ENCODE data around the gene MYCBP2. TPM values are rescaled to one million over a fixed set of nuclear protein-coding genes. Genes with fewer than 3 reads are reported as not detected.
"Not testable (repeated sequence)": the region's sequence is repeated elsewhere in the genome, so short reads cannot be mapped to it uniquely, and the experiment has no call there.

MYCBP2 gene
- total RNA-seq, 1 experiment from 2014 or later, result 31.2 TPM

DNA sequence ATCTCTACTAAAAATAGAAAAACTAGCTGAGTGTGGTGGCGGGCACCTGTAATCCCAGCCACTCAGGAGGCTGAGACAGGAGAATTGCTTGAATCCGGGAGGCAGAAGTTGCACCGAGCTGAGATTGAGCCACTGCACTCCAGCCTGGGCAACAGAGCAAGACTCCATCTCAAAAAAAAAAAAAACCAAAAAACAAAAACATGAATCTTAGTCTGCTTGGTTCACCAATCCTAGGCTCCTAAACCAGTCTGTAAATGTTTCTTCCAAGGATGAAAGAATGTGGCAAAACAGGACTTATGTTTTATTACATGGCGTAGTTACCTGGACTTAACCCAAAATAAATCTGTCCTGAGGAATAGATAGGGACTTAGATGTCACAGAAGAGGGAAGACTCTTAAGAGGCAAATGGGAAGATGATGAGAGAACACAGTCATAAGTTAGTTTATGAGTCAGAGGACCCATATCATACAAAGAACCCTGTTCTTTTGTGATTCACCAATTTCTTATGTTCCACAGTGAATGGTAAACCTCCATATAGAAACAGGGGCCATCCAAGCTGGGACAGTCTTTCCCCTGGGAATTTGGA lies 293.1 kb downstream of the MYCBP2 start:
- no peak for DNase-seq (ENCODE audit: low read depth)

DNA sequence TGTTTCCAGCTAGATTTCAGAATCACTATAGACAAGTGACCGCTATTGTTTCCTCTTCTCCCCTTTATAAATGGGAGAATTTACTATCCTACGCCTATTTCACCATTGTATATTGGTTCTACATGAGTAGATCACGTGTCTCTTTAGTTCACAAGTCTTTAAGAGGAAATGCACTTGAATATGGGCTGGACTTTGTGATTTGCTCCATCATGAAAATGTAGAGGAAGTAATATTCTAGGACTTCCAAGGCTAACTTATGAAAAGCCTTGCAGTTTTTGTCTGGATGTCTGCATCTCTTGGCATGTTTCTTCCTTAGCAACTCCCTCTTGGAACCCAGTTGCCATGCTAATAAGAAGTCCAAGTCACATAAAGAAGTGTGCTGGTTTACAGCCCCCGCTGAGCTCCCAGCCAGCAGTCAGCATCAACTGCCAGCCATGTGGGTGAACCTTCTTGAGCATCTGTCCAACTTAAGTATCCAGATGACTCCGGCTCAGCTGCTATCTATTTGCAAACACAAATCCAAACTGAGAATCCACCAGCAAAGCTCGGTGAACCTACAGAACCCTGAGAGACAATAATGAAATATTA lies 295.1 kb downstream of the MYCBP2 start:
- DNase-seq (ENCODE audit: low read depth), result no peak

- no peak for DNase-seq (ENCODE audit: low read depth)
Measured at GRCh38 chr13:77029436-77029835, 297.5 kb downstream of the MYCBP2 start.

- peak; percentile 37 for DNase-seq (ENCODE audit: low read depth)
Measured at GRCh38 chr13:77028202-77028601, 298.7 kb downstream of the MYCBP2 start.

DNA sequence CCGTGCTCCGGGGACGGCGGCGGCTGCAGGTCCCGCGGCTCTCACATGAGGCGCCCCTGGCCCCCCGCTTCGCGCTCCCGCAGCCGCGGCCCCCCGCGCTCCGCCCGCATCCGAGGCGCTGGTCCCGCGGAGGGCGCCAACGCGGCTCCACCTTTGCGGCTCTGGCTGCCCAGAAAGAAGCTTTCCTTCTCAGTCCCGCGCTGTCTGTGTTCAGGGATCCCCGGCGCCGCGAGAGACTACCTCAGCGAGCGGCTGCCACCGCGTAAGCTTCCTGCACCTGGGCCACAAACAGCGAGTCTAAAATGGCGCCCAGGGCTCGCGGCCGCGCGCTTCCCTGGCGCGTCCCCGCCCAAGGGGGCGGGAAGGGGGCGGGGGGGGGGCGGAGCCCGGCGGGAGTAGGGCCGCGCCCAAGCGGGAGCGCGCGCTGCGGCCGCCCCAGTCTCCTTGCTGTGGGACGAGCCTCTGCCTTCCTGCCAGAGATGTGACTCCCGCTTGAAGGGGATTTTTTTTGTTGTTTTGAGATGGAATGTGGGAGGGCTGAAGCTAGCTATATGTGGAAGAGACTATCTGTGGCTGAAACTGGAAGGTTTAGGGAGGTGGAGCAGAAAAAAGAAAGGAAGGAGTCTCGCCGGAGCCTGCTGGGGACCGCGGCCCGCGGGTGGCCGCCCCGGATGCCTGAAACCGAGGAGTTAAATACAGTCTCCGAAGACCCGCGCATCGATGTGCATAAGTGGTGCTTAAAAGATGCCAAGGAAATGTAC lies 299.9 kb downstream of the MYCBP2 start, which contains the start of gene FBXL3:
TSS of gene FBXL3 (minus strand) at position 299 of the 761 bp plus-strand sequence. CDS start 5,299 bp downstream, outside the sequence.
- peak; percentile 91 for DNase-seq (ENCODE audit: low read depth)

DNA sequence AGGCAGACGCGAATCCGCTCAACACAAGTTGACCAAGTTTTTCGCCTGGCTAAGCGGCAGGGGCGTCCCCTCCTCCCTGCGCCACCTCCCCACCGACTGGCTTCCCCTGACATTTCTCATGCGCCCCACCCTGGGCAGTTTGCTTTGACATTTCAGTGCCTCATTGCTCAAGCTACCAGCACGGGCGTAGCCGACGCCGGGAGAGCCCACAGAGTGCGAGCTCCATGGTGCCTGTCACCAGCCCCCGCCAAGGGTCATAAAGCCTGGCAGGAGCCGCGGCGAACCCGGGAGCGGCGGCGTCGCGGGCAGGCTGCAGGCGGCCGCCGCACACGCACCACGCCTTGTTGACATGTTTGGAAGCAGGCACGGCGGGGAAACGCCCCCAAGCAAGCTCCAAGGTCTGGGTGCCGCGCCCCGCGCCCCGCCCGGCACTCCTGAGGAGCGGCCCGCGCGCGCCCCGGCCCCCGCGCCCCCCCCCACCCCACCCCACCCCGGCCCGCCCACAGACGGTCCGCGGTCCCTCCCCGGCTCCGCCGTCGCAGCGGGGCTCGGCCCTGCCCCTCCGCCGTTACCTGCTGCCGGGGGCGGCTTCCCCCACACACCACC lies 300.5 kb downstream of the MYCBP2 start:
- DNase-seq (ENCODE audit: low read depth), result peak; percentile 73

- DNase-seq (ENCODE audit: low read depth), result no peak
Measured at GRCh38 chr13:77022341-77022740, 304.6 kb downstream of the MYCBP2 start.

DNA sequence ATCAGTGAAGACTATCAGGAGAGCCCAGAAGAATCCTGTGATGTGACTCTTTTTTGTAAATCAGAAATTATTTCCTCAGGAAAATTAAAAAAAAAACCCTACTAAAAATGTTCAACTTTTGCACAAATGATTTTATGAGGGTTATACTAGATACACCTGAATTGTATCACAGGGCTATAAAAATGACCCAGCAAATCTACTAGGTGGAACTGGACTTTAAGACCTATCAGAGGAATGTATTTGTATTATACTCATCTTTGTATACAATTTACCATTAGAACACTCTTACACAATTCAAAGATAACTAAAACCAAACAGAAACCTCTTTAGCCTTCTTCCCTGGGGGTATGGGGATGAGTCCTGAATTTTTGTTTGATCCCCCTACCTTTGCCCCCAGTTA lies 307.1 kb downstream of the MYCBP2 start:
- no peak for DNase-seq (ENCODE audit: low read depth)

DNA sequence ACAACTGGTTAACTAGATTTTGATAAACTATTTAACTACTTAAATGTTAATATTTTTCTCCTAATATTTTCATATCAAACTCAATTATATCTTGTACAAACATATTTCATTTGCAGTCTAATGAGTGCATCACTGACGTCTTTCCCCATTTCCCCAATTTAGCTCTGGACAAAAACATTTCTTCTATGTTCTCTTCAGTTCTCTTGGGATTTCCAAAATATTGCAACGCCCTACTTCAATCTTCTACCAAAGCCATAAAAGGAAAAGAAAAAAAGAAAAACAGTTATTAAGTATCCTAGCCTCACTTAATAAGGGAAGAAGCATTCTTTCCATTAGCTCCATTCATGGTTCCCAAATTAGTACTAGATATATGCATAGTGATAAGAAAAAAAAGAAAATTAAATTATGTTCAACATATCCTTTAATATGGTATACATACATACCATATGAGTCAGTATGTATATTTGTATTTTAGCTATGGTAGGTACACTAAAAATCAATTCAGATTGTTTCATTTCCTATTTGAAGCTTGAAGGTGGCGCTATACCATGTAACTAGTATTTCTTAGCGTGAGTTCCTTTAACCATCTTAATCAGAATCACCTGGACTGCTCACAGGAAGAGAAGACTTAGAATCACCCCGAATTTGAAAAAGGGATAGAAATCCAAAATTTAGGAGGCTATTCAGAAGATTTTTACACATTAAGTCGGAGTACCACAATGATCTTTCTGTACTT lies 309.8 kb downstream of the MYCBP2 start:
- DNase-seq (ENCODE audit: low read depth), result no peak

DNA sequence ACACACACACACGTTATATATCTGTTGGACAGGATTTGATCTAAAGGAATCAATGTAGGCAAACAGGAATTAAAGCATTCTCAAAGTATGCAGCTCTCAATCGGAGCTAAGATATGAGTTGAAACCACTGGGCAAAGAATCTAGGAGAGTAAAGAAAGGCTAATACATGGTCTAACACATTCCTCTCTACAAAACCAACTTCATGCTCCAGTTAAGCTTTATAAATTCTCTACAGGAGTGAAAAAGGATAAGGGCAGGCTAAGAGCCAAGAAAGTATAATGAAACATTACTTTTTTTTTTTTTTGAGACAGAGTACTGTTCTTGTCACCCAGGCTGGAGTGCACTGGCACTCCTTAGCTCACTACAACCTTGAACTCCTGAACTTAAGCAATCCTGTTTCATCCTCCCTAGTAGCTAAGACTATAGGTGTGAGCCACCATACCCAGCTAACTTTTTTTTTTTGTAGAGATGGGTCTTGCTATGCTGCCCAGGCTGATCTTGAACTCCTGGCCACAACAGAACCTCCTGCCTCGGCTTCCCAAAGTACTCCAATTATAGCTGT lies 310.6 kb downstream of the MYCBP2 start:
- DNase-seq (ENCODE audit: low read depth), result no peak

GRCh38 chr13:77014906-77015685 lies 311.8 kb downstream of the MYCBP2 start:
- no peak for DNase-seq (ENCODE audit: low read depth)

DNA sequence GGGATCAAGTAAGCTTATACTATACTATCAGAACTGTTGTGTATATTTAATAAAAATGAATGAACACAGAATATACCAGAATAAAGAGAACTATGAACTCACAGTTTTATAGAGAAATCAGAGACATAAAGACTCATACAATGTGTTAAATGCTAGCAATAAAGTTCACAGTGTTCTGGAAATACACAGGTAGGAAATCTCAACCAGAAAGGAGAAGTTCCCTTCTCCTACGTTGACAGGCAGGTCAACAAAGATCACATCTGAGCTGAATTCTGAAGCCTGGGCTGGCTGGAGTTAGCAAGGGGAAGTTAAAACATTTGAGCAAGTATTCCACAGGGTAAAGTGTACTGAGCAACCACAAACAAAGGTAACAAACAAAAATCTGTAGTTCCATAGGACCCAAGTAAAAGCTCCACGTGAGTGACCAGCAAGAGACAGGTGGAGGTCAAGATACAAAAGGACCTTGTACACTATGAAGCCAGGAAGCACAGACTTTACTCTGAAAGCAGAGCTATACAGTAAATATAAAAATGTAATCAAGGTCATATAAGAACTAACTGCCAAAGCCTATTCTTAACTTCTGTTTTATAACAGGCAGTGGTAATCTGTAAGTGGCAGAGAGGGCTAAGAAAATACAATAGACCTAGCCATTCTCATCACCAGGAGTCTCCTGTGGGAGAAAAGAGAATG lies 312.9 kb downstream of the MYCBP2 start:
- no peak for DNase-seq (ENCODE audit: low read depth)

DNA sequence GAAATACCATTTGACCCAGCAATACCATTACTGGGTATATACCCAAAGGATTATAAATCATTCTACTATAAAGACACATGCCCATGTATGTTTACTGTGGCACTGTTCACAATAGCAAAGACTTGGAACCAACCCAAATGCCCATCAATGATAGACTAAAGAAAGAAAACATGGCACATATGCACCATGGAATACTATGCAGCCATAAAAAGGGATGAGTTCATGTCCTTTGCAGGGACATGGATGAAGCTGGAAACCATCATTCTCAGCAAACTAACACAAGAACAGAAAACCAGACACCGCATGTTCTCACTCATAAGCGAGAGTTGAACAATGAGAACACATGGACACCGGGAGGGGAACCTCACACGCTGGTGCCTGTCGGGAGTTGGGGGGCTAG lies 317.2 kb downstream of the MYCBP2 start:
- not testable (repeated sequence) for DNase-seq (ENCODE audit: low read depth)

DNA sequence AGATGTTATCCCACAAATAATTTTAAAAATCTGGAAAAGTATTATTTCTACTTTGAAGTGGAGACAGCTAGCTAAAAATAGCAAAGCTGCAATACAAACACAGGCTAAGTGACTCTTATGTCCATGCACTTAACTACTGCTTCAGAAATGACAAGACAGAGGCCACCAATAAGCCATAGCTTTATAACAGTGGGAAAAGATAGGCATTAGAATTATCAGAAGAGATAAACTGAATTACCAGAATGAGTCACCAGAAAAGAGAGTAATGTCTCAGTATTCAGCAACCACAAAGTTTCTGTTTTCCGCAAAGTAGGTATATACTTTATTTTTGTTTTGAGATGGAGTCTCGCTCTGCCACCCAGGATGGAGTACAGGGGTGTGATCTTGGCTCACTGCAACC lies 317.9 kb downstream of the MYCBP2 start:
- no peak for DNase-seq (ENCODE audit: low read depth)

- not testable (repeated sequence) for DNase-seq (ENCODE audit: low read depth)
Measured at GRCh38 chr13:77008337-77008736, 318.6 kb downstream of the MYCBP2 start.

- no peak for DNase-seq (ENCODE audit: low read depth)
Measured at GRCh38 chr13:77002590-77003190, 324.2 kb downstream of the MYCBP2 start.

GRCh38 chr13:77001963-77002587 lies 324.8 kb downstream of the MYCBP2 start:
- DNase-seq (ENCODE audit: low read depth), result no peak

GRCh38 chr13:77001540-77001939 lies 325.4 kb downstream of the MYCBP2 start:
- DNase-seq (ENCODE audit: low read depth), result no peak

GRCh38 chr13:77000475-77000874 lies 326.4 kb downstream of the MYCBP2 start:
- no peak for DNase-seq (ENCODE audit: low read depth)
